OCI-LY7 (cell line): ENCODE measurements around the gene HES1. TPM values are rescaled to one million over a fixed set of nuclear protein-coding genes. Genes with fewer than 3 reads are reported as not detected.

Experiments
- BruUV-seq: library from RNA; stranded (reverse); fragments of 400-500 nt; replicated peaks from 2 replicates; lab custom pipeline; 2021; lab: Mats Ljungman, UMichigan
- CTCF ChIA-PET: fragments of 300-600 bp; sonication (Branson Sonifier 250); formaldehyde crosslinking; loops from one replicate; lab custom pipeline; 2022; ENCODE audit warnings: antibody characterized with exemption; ENCODE audit not compliant: unreplicated experiment; lab: Charles Lee
- POLR2A ChIA-PET: fragments of 300-600 bp; sonication (Branson Sonifier 250); formaldehyde crosslinking; loops from one replicate; lab custom pipeline; 2022; ENCODE audit warnings: antibody characterized with exemption; lab: Charles Lee
- DNase-seq: peaks from one replicate; pipeline ENCODE4 v3.0.0-alpha.2; 2015; ENCODE audit warnings: low spot score
- H2AFZ ChIP-seq: fragments of 200-600 bp; sonication (generic), shearing (Covaris generic); 2 replicates; pipeline ENCODE4 v1.6.1; 2014; ENCODE audit warnings: mild to moderate bottlenecking, antibody characterized with exemption, low read length, moderate library complexity
- H3K27ac ChIP-seq: fragments of 200-600 bp; sonication (generic); 2 replicates; pipeline ENCODE4 v1.5.1; 2014; ENCODE audit warnings: mixed run types, low read depth, mild to moderate bottlenecking, moderate library complexity, low read length, inconsistent platforms; ENCODE audit not compliant: poor library complexity, severe bottlenecking
- H3K36me3 ChIP-seq: fragments of 200-600 bp; sonication (generic); 2 replicates; pipeline ENCODE4 v1.6.1; 2014; ENCODE audit warnings: mild to moderate bottlenecking, antibody characterized with exemption, low read length, moderate library complexity, mixed read lengths; ENCODE audit not compliant: insufficient read depth
- H3K4me1 ChIP-seq: fragments of 200-600 bp; sonication (generic); 2 replicates; pipeline ENCODE4 v1.5.1; 2014; ENCODE audit warnings: mild to moderate bottlenecking, low read length; ENCODE audit not compliant: insufficient read depth, poor library complexity, severe bottlenecking
- H3K4me2 ChIP-seq: fragments of 200-600 bp; sonication (generic); 2 replicates; pipeline ENCODE4 v1.6.1; 2014; ENCODE audit warnings: mild to moderate bottlenecking, low read length
- H3K4me3 ChIP-seq: fragments of 200-600 bp; sonication (generic); 2 replicates; pipeline ENCODE4 v1.5.1; 2014; ENCODE audit warnings: mild to moderate bottlenecking, low read depth, low read length; ENCODE audit not compliant: poor library complexity, severe bottlenecking
- H3K79me2 ChIP-seq: fragments of 200-600 bp; sonication (generic); 2 replicates; pipeline ENCODE4 v1.6.1; 2016; ENCODE audit warnings: low read depth, mild to moderate bottlenecking, low read length, moderate library complexity, mixed read lengths; ENCODE audit not compliant: insufficient read depth
- H3K9me2 ChIP-seq: fragments of 200-600 bp; sonication (generic); 2 replicates; pipeline ENCODE4 v1.6.1; 2016; ENCODE audit warnings: mild to moderate bottlenecking, low read length, mixed read lengths; ENCODE audit not compliant: insufficient read depth
- H3K9me3 ChIP-seq: fragments of 200-600 bp; sonication (generic); 2 replicates; pipeline ENCODE4 v1.6.1; 2014; ENCODE audit warnings: mild to moderate bottlenecking, mixed run types, low read length, mixed read lengths
- H4K20me1 ChIP-seq: fragments of 200-600 bp; sonication (generic); 2 replicates; pipeline ENCODE4 v1.6.1; 2014; ENCODE audit warnings: mild to moderate bottlenecking, antibody characterized with exemption, low read length, moderate library complexity, mixed read lengths; ENCODE audit not compliant: insufficient read depth
- EZH2phosphoT487 ChIP-seq: fragments of 200-600 bp; sonication (generic); IDR thresholded peaks from 2 replicates; pipeline ENCODE4 v1.6.1; 2018; ENCODE audit warnings: low read depth, borderline replicate concordance, mild to moderate bottlenecking, mixed run types, antibody characterized with exemption, low read length, moderate library complexity, mixed read lengths
- intact Hi-C: fragments of 100-400 bp; cut with micrococcal nuclease; formaldehyde crosslinking; loops from one replicate; pipeline ENCODE4 v1.10.0; 2022; ENCODE audit not compliant: unreplicated experiment
- total RNA-seq, 2 experiments: library from RNA; depleted of rRNA in 1 of 2; stranded (reverse); fragments of >200 nt in 1 of 2; shearing (Covaris generic) in 1 of 2; gene quantifications; 2 replicates each; pipeline ENCODE4 v1.2.3, GENCODE V29; 2014 to 2022
- TF ChIP-seq, protein P1 (sequence below): fragments of 200-600 bp; sonication (generic); conservative IDR thresholded peaks from 2 replicates; pipeline ENCODE4 v1.5.1; 2014; ENCODE audit warnings: mild to moderate bottlenecking, antibody characterized with exemption, low read length, moderate library complexity, mixed read lengths

The HES1 gene
- total RNA-seq, 2 experiments from 2014 or later: 1.1 to 3.0 TPM

DNA sequence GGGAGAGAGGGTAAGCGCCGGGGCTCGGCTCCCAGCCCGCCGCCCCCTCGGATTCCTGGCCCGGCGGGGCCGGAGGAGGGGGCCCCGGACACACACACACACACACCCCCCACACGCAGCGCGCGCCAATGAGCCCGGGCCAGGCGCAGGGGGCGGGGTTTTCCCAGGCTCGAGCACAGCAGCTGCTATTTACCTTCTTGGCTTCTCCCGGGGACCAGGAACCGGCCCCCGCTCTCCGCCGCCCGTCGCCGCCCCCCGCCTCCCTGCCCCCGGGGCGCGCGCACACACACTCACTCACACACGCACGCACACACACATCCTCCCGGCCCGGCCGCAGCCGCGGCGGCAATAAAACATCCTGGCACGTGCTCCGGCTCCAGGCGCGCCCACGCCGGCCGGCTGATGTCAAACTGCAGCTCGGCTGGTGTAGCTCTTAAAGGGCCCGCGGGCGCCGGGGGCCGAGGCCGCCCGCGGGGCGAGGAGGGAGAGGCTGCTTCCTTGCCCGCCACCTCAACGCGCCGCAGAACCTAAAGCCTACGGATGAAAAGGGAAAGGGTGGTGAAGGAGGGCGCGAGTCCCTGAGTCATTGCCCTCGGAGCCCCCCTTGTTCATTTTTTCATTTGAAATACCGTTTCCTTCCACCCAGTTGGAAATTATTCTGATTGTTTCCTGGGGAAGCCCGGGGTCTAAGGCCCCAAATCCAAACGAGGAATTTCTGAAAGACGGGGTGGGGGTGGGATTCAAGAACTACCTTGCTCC, 1.0 kb upstream of the HES1 start:
- peak; percentile 95 for DNase-seq
- peak overlapping the region; percentile 81 for H2AFZ ChIP-seq
- peak overlapping the region; percentile 86 for H3K4me2 ChIP-seq
- peak overlapping the region; percentile 84 for H3K4me3 ChIP-seq
- no TSS peak for BruUV-seq
- peaks cover 12% of the 10 kb centered on the region; the same call in 1 of the 2 replicates for H3K79me2 ChIP-seq
- no peaks in the 10 kb centered on the region for H3K9me3 ChIP-seq
- H4K20me1 ChIP-seq: no peaks in the 10 kb centered on the region
- CTCF ChIA-PET: interaction anchor here (0.6 to 1.3 kb wide), 4 partner anchors 31 to 122 kb away, joined by 3 to 6 read pairs (median 4); no protein-coding TSS in a partner anchor
- H3K4me1 ChIP-seq: peaks cover 63% of the 10 kb centered on the region
- peaks cover 7% of the 10 kb centered on the region; the same call in 1 of the 2 replicates for H3K36me3 ChIP-seq
- no peaks in the 10 kb centered on the region for H3K9me2 ChIP-seq
- peak overlapping the region; percentile 75 for H3K27ac ChIP-seq
- POLR2A ChIA-PET: interaction anchor here (0.6 to 9.0 kb wide), 10 partner anchors 28 to 470 kb away, joined by 3 to 172 read pairs (median 4); no protein-coding TSS in a partner anchor
- intact Hi-C loops: loop anchor here (1.0 to 5.0 kb wide), 3 partner anchors 31 to 468 kb away; no protein-coding TSS in a partner anchor
- TF ChIP-seq EZH2phosphoT487: no peak
- TF ChIP-seq, protein P1, sequence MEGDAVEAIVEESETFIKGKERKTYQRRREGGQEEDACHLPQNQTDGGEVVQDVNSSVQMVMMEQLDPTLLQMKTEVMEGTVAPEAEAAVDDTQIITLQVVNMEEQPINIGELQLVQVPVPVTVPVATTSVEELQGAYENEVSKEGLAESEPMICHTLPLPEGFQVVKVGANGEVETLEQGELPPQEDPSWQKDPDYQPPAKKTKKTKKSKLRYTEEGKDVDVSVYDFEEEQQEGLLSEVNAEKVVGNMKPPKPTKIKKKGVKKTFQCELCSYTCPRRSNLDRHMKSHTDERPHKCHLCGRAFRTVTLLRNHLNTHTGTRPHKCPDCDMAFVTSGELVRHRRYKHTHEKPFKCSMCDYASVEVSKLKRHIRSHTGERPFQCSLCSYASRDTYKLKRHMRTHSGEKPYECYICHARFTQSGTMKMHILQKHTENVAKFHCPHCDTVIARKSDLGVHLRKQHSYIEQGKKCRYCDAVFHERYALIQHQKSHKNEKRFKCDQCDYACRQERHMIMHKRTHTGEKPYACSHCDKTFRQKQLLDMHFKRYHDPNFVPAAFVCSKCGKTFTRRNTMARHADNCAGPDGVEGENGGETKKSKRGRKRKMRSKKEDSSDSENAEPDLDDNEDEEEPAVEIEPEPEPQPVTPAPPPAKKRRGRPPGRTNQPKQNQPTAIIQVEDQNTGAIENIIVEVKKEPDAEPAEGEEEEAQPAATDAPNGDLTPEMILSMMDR: no peak

DNA sequence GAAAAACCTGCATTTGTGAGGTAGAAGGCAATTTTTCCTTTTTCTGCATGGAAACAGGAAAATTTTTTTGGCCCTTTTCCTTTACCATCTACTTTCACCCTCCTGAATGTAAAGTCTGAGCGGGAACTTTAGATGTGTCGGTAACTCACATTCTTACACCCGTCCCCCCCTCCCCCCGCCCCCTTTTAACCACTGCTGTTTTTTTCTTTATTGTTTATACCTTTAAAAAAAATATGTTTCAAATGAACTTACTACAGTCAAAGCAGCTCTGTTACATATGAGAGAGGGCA, 487 bp upstream of the HES1 start:
- peak overlapping the region; percentile 86 for H3K4me2 ChIP-seq
- H3K4me3 ChIP-seq: peak overlapping the region; percentile 84
- ChIA-PET POLR2A (interaction anchor here (0.7 to 9.0 kb wide), 9 partner anchors 28 to 471 kb away, joined by 3 to 172 read pairs (median 4); no protein-coding TSS in a partner anchor), CTCF (interaction anchor here (1.2 to 1.3 kb wide), 2 partner anchors 31 to 50 kb away, joined by 4 to 6 read pairs; no protein-coding TSS in a partner anchor)
- peaks cover 7% of the 10 kb centered on the region; the same call in 1 of the 2 replicates for H3K36me3 ChIP-seq
- H3K4me1 ChIP-seq: peaks cover 63% of the 10 kb centered on the region
- H3K79me2 ChIP-seq: peaks cover 12% of the 10 kb centered on the region; the same call in 1 of the 2 replicates
- H3K27ac ChIP-seq: peak overlapping the region; percentile 75
- no peaks in the 10 kb centered on the region for H4K20me1 ChIP-seq
- no TSS peak for BruUV-seq
- no peak for TF ChIP-seq EZH2phosphoT487
- TF ChIP-seq, protein P1: no peak
- intact Hi-C loops: loop anchor here (1.0 to 5.0 kb wide), 3 partner anchors 31 to 468 kb away; no protein-coding TSS in a partner anchor
- H3K9me2 ChIP-seq: no peaks in the 10 kb centered on the region
- H2AFZ ChIP-seq: peak overlapping the region; percentile 81
- peak; percentile 36 for DNase-seq
- H3K9me3 ChIP-seq: no peaks in the 10 kb centered on the region
